ENCODE measurements around the gene SHANK2. TPM values are rescaled to one million over a fixed set of nuclear protein-coding genes. Genes with fewer than 3 reads are reported as not detected.

The SHANK2 gene
- total and polyA plus RNA-seq, 2 donors from 2014 or later = 4.0 to 57.8 TPM

GRCh38 chr11:71286701-71287643 lies 34.6 kb upstream of the SHANK2 start:
- intact Hi-C loops (cut with DNase I) = no loop called here

GRCh38 chr11:71285111-71285510 lies 32.7 kb upstream of the SHANK2 start:
- H3K4me1 ChIP-seq (ENCODE audit: control insufficient read depth in 2 of 3, insufficient read depth in 2 of 3, low read depth in 1 of 3, low read length in 3 of 3) = peaks cover 3 to 14% (median 13%) of the 10 kb centered on the region in 3 donors
- H3K9me3 ChIP-seq (ENCODE audit: control insufficient read depth in 2 of 3, insufficient read depth in 1 of 3, low read length in 3 of 3) = no peaks in the 10 kb centered on the region
- TF ChIP-seq, protein P1, sequence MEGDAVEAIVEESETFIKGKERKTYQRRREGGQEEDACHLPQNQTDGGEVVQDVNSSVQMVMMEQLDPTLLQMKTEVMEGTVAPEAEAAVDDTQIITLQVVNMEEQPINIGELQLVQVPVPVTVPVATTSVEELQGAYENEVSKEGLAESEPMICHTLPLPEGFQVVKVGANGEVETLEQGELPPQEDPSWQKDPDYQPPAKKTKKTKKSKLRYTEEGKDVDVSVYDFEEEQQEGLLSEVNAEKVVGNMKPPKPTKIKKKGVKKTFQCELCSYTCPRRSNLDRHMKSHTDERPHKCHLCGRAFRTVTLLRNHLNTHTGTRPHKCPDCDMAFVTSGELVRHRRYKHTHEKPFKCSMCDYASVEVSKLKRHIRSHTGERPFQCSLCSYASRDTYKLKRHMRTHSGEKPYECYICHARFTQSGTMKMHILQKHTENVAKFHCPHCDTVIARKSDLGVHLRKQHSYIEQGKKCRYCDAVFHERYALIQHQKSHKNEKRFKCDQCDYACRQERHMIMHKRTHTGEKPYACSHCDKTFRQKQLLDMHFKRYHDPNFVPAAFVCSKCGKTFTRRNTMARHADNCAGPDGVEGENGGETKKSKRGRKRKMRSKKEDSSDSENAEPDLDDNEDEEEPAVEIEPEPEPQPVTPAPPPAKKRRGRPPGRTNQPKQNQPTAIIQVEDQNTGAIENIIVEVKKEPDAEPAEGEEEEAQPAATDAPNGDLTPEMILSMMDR (IDR thresholded peaks at IDR 0.05; ENCODE audit: borderline replicate concordance, extremely low read depth, insufficient read depth) = no peak
- intact Hi-C loops (cut with DNase I) = no loop called here
- DNase-seq = peak in 1 of 5 donors; percentile 27
- FAIRE-seq = no peak
- H3K9ac ChIP-seq (ENCODE audit: low read length in 3 of 3) = no peak overlapping the region
- H3K36me3 ChIP-seq (ENCODE audit: control insufficient read depth in 2 of 3, insufficient read depth in 3 of 3, low read length in 3 of 3) = no peaks in the 10 kb centered on the region
- no peak overlapping the region for H3K4me3 ChIP-seq (ENCODE audit: low read length in 3 of 3)
- no peak overlapping the region for H3K27ac ChIP-seq (ENCODE audit: low read depth in 2 of 2, low read length in 2 of 2)
- no peaks in the 10 kb centered on the region for H3K27me3 ChIP-seq (ENCODE audit: control insufficient read depth, insufficient read depth, low read length)

More at GRCh38 chr11:71286701-71287643, 34.6 kb upstream of the SHANK2 start:
- no peak overlapping the region for H3K9ac ChIP-seq (ENCODE audit: low read length in 3 of 3)
- H3K27me3 ChIP-seq (ENCODE audit: control insufficient read depth, insufficient read depth, low read length) = no peaks in the 10 kb centered on the region
- DNase-seq = peak; percentile 62 to 89 (median 79)
- H3K36me3 ChIP-seq (ENCODE audit: control insufficient read depth in 2 of 3, insufficient read depth in 3 of 3, low read length in 3 of 3) = no peaks in the 10 kb centered on the region
- H3K4me1 ChIP-seq (ENCODE audit: control insufficient read depth in 2 of 3, insufficient read depth in 2 of 3, low read depth in 1 of 3, low read length in 3 of 3) = peaks cover 3 to 14% (median 13%) of the 10 kb centered on the region in 3 donors
- FAIRE-seq = peak; percentile 78
- TF ChIP-seq, protein P1 (IDR thresholded peaks at IDR 0.05; ENCODE audit: borderline replicate concordance, extremely low read depth, insufficient read depth) = no peak
- H3K27ac ChIP-seq (ENCODE audit: low read depth in 2 of 2, low read length in 2 of 2) = peak overlapping the region in 1 of 2 donors; percentile 44
- H3K4me3 ChIP-seq (ENCODE audit: low read length in 3 of 3) = no peak overlapping the region
- peaks cover 0 to 6% (median 2%) of the 10 kb centered on the region in 3 donors for H3K9me3 ChIP-seq (ENCODE audit: control insufficient read depth in 2 of 3, insufficient read depth in 1 of 3, low read length in 3 of 3)

- TF ChIP-seq, protein P1 (IDR thresholded peaks at IDR 0.05; ENCODE audit: borderline replicate concordance, extremely low read depth, insufficient read depth) = no peak
- H3K4me3 ChIP-seq (ENCODE audit: low read length in 3 of 3) = no peak overlapping the region
- H3K4me1 ChIP-seq (ENCODE audit: control insufficient read depth in 2 of 3, insufficient read depth in 2 of 3, low read depth in 1 of 3, low read length in 3 of 3) = peaks cover 3 to 14% (median 13%) of the 10 kb centered on the region in 3 donors
- no peaks in the 10 kb centered on the region for H3K9me3 ChIP-seq (ENCODE audit: control insufficient read depth in 2 of 3, insufficient read depth in 1 of 3, low read length in 3 of 3)
- H3K36me3 ChIP-seq (ENCODE audit: control insufficient read depth in 2 of 3, insufficient read depth in 3 of 3, low read length in 3 of 3) = no peaks in the 10 kb centered on the region
- FAIRE-seq = no peak
- intact Hi-C loops (cut with DNase I) = no loop called here
- peak in 3 of 5 donors; percentile 35 to 57 (median 52) for DNase-seq
- H3K27me3 ChIP-seq (ENCODE audit: control insufficient read depth, insufficient read depth, low read length) = no peaks in the 10 kb centered on the region
- no peak overlapping the region for H3K9ac ChIP-seq (ENCODE audit: low read length in 3 of 3)
- H3K27ac ChIP-seq (ENCODE audit: low read depth in 2 of 2, low read length in 2 of 2) = peak overlapping the region in 1 of 2 donors; percentile 75
These were observed 32.2 kb upstream of the SHANK2 start for GRCh38 chr11:71284525-71285092.
